CD4-positive, alpha-beta T cell (primary cell): ENCODE data around the gene PTGES3L. TPM values are rescaled to one million over a fixed set of nuclear protein-coding genes. Genes with fewer than 3 reads are reported as not detected.
A peak's percentile ranks its signal among the peaks of the same experiment; 100 is the strongest.

Experiments used
- ATAC-seq: fragments of 200-7000 bp; cut with Tn5 transposase; one replicate; pipeline ENCODE4 v1.10.0; 2022; ENCODE audit warnings: mild to moderate bottlenecking; ENCODE audit not compliant: poor library complexity
- CTCF ChIA-PET: fragments of 350-600 bp; sonication (Branson Sonifier 250); formaldehyde crosslinking; loops from one replicate; lab custom pipeline; 2021; ENCODE audit warnings: antibody characterized with exemption, inconsistent platforms; lab: Charles Lee
- POLR2A ChIA-PET: fragments of 350-600 bp; sonication (Branson Sonifier 250); formaldehyde crosslinking; loops from one replicate; lab custom pipeline; 2021; ENCODE audit warnings: antibody characterized with exemption, inconsistent platforms; lab: Charles Lee
- DNase-seq, 14 experiments: peaks; one replicate each; pipeline ENCODE4 v3.0.0-alpha.2; 2013 to 2020; ENCODE audit warnings: mixed read lengths in 2 of 14
- H3K27ac ChIP-seq, 2 donors: one replicate each; pipeline versions ENCODE4 v1.5.1 to v1.7.0; 2013; ENCODE audit warnings: low read length in 2 of 2, low read depth in 1 of 2, mild to moderate bottlenecking in 1 of 2
- H3K27me3 ChIP-seq, 2 experiments: 1 replicate in 1 of 2; 2 replicates in 1 of 2; pipeline versions ENCODE4 v1.6.1 to v1.7.0; 2013; ENCODE audit warnings: low read length in 2 of 2, control low read depth in 1 of 2, mild to moderate bottlenecking in 1 of 2, moderate library complexity in 1 of 2; ENCODE audit not compliant: insufficient read depth in 2 of 2, control insufficient read depth in 1 of 2
- H3K36me3 ChIP-seq: one replicate; pipeline ENCODE4 v1.6.1; 2013; ENCODE audit warnings: low read length, control low read depth; ENCODE audit not compliant: insufficient read depth
- H3K4me1 ChIP-seq: one replicate; pipeline ENCODE4 v1.6.1; 2013; ENCODE audit warnings: low read length, control low read depth; ENCODE audit not compliant: insufficient read depth
- H3K4me3 ChIP-seq: one replicate; pipeline ENCODE4 v1.5.1; 2013; ENCODE audit warnings: mild to moderate bottlenecking, low read length, moderate library complexity
- H3K9me3 ChIP-seq, 2 experiments: 1 replicate in 1 of 2; 2 replicates in 1 of 2; pipeline versions ENCODE4 v1.6.1 to v1.7.0; 2013; ENCODE audit warnings: low read length in 2 of 2, mild to moderate bottlenecking in 2 of 2, control low read depth in 1 of 2, moderate library complexity in 1 of 2; ENCODE audit not compliant: control insufficient read depth in 1 of 2, insufficient read depth in 1 of 2
- H3K27ac Mint-ChIP-seq: one replicate; pipeline ENCODE4 v1.8.0; 2020; ENCODE audit warnings: mixed read lengths
- H3K27me3 Mint-ChIP-seq: one replicate; pipeline ENCODE4 v1.8.0; 2021; ENCODE audit warnings: mixed read lengths
- H3K36me3 Mint-ChIP-seq: one replicate; pipeline ENCODE4 v1.8.0; 2021; ENCODE audit warnings: low read depth, mixed read lengths
- H3K4me1 Mint-ChIP-seq: one replicate; pipeline ENCODE4 v1.8.0; 2021; ENCODE audit warnings: low read depth, mixed read lengths
- H3K4me3 Mint-ChIP-seq: one replicate; pipeline ENCODE4 v1.8.0; 2020; ENCODE audit warnings: mild to moderate bottlenecking, mixed read lengths
- H3K9me3 Mint-ChIP-seq: one replicate; pipeline ENCODE4 v1.8.0; 2020; ENCODE audit warnings: mixed read lengths
- CTCF ChIP-seq: fragments of 200-600 bp; IDR thresholded peaks from one replicate; pipeline ENCODE4 v1.8.0; 2022; ENCODE audit warnings: antibody characterized with exemption, mild to moderate bottlenecking
- intact Hi-C, 2 experiments: fragments of 100-400 bp; cut with DNase I in 1 of 2; cut with micrococcal nuclease in 1 of 2; formaldehyde crosslinking; loops; one replicate each; pipeline versions ENCODE4 v1.15.1 to v1.9.0; 2023 to 2025; cut with DNase I, micrococcal nuclease
- total RNA-seq, 174 experiments: library from RNA in 2 of 174; stranded (reverse) in 2 of 174; gene quantifications; one replicate each; pipeline ENCODE4 v1.2.3 and lab custom pipeline; 2021 to 2026

Gene PTGES3L
- total RNA-seq, 2 experiments from 2014 or later: 0.20 TPM; not detected in 1

- ChIA-PET POLR2A (interaction anchor here (1.0 to 3.8 kb wide), 4 partner anchors 10 to 356 kb away, joined by 3 to 15 read pairs (median 4); partner anchors contain the start of genes RND2 and RPL27), CTCF (no interaction called here)
- Mint-ChIP-seq H3K4me1 (peaks cover 16% of the 10 kb centered on the region), H3K36me3 (peaks cover 48% of the 10 kb centered on the region), H3K27me3 (no peaks in the 10 kb centered on the region), H3K4me3 (peak overlapping the region; percentile 35), H3K9me3 (no peaks in the 10 kb centered on the region), H3K27ac (no peak overlapping the region)
- DNase-seq (no peak), ATAC-seq (no peak)
- no peak overlapping the region for H3K27ac ChIP-seq
- no peaks in the 10 kb centered on the region for H3K9me3 ChIP-seq
- H3K4me1 ChIP-seq: peaks cover 25% of the 10 kb centered on the region
- H3K4me3 ChIP-seq: no peak overlapping the region
- no peak for TF ChIP-seq CTCF
- peaks cover 38% of the 10 kb centered on the region for H3K36me3 ChIP-seq
- intact Hi-C loops: no loop called here
- H3K27me3 ChIP-seq: no peaks in the 10 kb centered on the region
Observed at GRCh38 chr17:43011728-43012472, 32.0 kb upstream of the PTGES3L start.

- Mint-ChIP-seq H3K27me3 (no peaks in the 10 kb centered on the region), H3K9me3 (no peaks in the 10 kb centered on the region), H3K27ac (peak overlapping the region; percentile 3), H3K4me1 (peaks cover 23% of the 10 kb centered on the region), H3K36me3 (peaks cover 46% of the 10 kb centered on the region), H3K4me3 (peak overlapping the region; percentile 30)
- H3K27me3 ChIP-seq: no peaks in the 10 kb centered on the region
- no peaks in the 10 kb centered on the region for H3K9me3 ChIP-seq
- TF ChIP-seq CTCF: no peak
- DNase-seq: no peak
- POLR2A ChIA-PET: interaction anchor here (3.8 kb wide), 1 partner anchor 12 kb away, joined by 15 read pairs; the partner anchor contains the start of gene RPL27
- H3K4me1 ChIP-seq: peaks cover 33% of the 10 kb centered on the region
- intact Hi-C loops: no loop called here
- H3K27ac ChIP-seq: no peak overlapping the region
- H3K36me3 ChIP-seq: peaks cover 32% of the 10 kb centered on the region
- CTCF ChIA-PET: no interaction called here
- H3K4me3 ChIP-seq: no peak overlapping the region
- no peak for ATAC-seq
Observed at GRCh38 chr17:43010667-43011308, 30.9 kb upstream of the PTGES3L start.

GRCh38 chr17:43006639-43007551 is 27.0 kb upstream of the PTGES3L start, which contains the start of gene IFI35:
Gene IFI35 (plus strand): TSS chr17:43006784. CDS start chr17:43006948, 164 bp downstream.
- peak within 1 kb of the TSS; percentile 99 for H3K4me3 Mint-ChIP-seq
- peak within 1 kb of the TSS; percentile 92 for H3K27ac Mint-ChIP-seq
- DNase-seq (peak; percentile 77 to 91 (median 83)), ATAC-seq (peak; percentile 99)
- POLR2A ChIA-PET: interaction anchor here (0.6 to 2.9 kb wide), 11 partner anchors 9 to 382 kb away, joined by 3 to 58 read pairs (median 5); partner anchors contain the start of genes NBR1, RND2, RPL27 and TMEM106A
- no peaks in the 10 kb centered on the region for H3K9me3 Mint-ChIP-seq
- peaks cover 18% of the 10 kb centered on the region for H3K4me1 Mint-ChIP-seq
- peaks cover 43% of the 10 kb centered on the region for H3K36me3 Mint-ChIP-seq
- no peaks in the 10 kb centered on the region for H3K27me3 Mint-ChIP-seq
- Histone ChIP-seq H3K27ac (peak within 1 kb of the TSS; percentile 75 to 88), H3K27me3 (no peaks in the 10 kb centered on the region), H3K36me3 (peaks cover 27% of the 10 kb centered on the region), H3K4me3 (peak within 1 kb of the TSS; percentile 93), H3K9me3 (no peaks in the 10 kb centered on the region), H3K4me1 (peaks cover 33% of the 10 kb centered on the region)
- CTCF ChIA-PET: interaction anchor here (1.0 to 1.7 kb wide), 4 partner anchors 9 to 477 kb away, joined by 4 to 14 read pairs (median 6); partner anchors contain the start of genes DHX8, NBR1, PTGES3L and RPL27
- TF ChIP-seq CTCF: peak; percentile 72
- intact Hi-C loops: loop anchor here (1.0 to 5.0 kb wide), 5 partner anchors 14 to 332 kb away; partner anchors contain the start of gene TMEM106A (in 1 of the 2)
